Measurements from ENCODE around the gene SKA2. TPM values are rescaled to one million over a fixed set of nuclear protein-coding genes. Genes with fewer than 3 reads are reported as not detected.

Gene SKA2
- total and polyA plus RNA-seq, 10 of the 15 experiments (the other 5 are each of a cell fraction or from before 2014, with no cell fraction given): 40.3 to 137 (median 112) TPM

GRCh38 chr17:59165933-59166342, 11.0 kb upstream of the SKA2 start (continued):
- TF ChIP-seq CBX5 (IDR thresholded peaks at IDR 0.05; ENCODE audit: low read depth): no peak
- TF ChIP-seq DPF2 (IDR thresholded peaks at IDR 0.05): 0 out of 2 replicates have a peak, but pooled peaks have one; percentile 34
- 0 out of 2 replicates have a peak, but pooled peaks have one; percentile 39 for TF ChIP-seq SIN3A (IDR thresholded peaks at IDR 0.05; ENCODE audit: low read depth, low read length)
- TF ChIP-seq POLR2AphosphoS5 (IDR thresholded peaks at IDR 0.05; ENCODE audit: low read length): 0 out of 2 replicates have a peak, but pooled peaks have one; percentile 36
- no peak for TF ChIP-seq PAX5 (IDR thresholded peaks at IDR 0.05; ENCODE audit: borderline replicate concordance, low read depth, low read length)
- TF ChIP-seq NR2F1 (conservative IDR thresholded peaks at IDR 0.05): no peak
- TF ChIP-seq RBBP5 (conservative IDR thresholded peaks at IDR 0.05): no peak
- TF ChIP-seq NFYA (IDR thresholded peaks at IDR 0.05; ENCODE audit: borderline replicate concordance, low read depth, low read length): no peak
- TF ChIP-seq MLLT1 (IDR thresholded peaks at IDR 0.05): no peak
- TF ChIP-seq PAX8 (IDR thresholded peaks at IDR 0.05): no peak
- TF ChIP-seq REST (IDR thresholded peaks at IDR 0.05; ENCODE audit: low read depth, low read length): no peak
- TF ChIP-seq BCLAF1 (IDR thresholded peaks at IDR 0.05): no peak
- TF ChIP-seq RELA (IDR thresholded peaks at IDR 0.05; ENCODE audit: borderline replicate concordance, partially characterized antibody): no peak
- TF ChIP-seq TCF3 (IDR thresholded peaks at IDR 0.05; ENCODE audit: borderline replicate concordance, insufficient read depth, low read depth, low read length): no peak
- no peak for TF ChIP-seq WRNIP1 (IDR thresholded peaks at IDR 0.05; ENCODE audit: borderline replicate concordance, low read depth, low read length)
- TF ChIP-seq NFIC (IDR thresholded peaks at IDR 0.05; ENCODE audit: low read depth, low read length): no peak
- no peak; the same call in 1 of the 2 replicates for TF ChIP-seq ZNF687 (IDR thresholded peaks at IDR 0.05)
